OCI-LY1 (cell line): ENCODE data around the gene NAV2.

Source experiments
- EZH2 ChIP-seq: fragments of 200-600 bp; sonication (generic), shearing (Covaris generic); IDR thresholded peaks from 2 replicates; pipeline ENCODE4 v1.8.0; 2017; ENCODE audit warnings: borderline replicate concordance, mixed run types, mild to moderate bottlenecking, antibody characterized with exemption, low read length, moderate library complexity, mixed read lengths
- TF ChIP-seq, protein P1 (sequence below): fragments of 200-600 bp; sonication (generic), shearing (Covaris generic); IDR thresholded peaks from 2 replicates; pipeline ENCODE4 v1.5.1; 2017; ENCODE audit warnings: mild to moderate bottlenecking, antibody characterized with exemption, low read length, moderate library complexity, mixed read lengths

GRCh38 chr11:20060647-20061205 lies 348.1 kb downstream of the NAV2 start:
- TF ChIP-seq, protein P1, sequence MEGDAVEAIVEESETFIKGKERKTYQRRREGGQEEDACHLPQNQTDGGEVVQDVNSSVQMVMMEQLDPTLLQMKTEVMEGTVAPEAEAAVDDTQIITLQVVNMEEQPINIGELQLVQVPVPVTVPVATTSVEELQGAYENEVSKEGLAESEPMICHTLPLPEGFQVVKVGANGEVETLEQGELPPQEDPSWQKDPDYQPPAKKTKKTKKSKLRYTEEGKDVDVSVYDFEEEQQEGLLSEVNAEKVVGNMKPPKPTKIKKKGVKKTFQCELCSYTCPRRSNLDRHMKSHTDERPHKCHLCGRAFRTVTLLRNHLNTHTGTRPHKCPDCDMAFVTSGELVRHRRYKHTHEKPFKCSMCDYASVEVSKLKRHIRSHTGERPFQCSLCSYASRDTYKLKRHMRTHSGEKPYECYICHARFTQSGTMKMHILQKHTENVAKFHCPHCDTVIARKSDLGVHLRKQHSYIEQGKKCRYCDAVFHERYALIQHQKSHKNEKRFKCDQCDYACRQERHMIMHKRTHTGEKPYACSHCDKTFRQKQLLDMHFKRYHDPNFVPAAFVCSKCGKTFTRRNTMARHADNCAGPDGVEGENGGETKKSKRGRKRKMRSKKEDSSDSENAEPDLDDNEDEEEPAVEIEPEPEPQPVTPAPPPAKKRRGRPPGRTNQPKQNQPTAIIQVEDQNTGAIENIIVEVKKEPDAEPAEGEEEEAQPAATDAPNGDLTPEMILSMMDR = no peak
- no peak for TF ChIP-seq EZH2
